Liver (tissue), 9 donors: Measurements from ENCODE around the gene ASCL5. TPM values are rescaled to one million over a fixed set of nuclear protein-coding genes. Genes with fewer than 3 reads are reported as not detected.

Experiments used
- DNase-seq: peaks from one replicate; pipeline ENCODE4 v3.0.0-alpha.2; 2017; ENCODE audit warnings: low spot score
- H3K27ac ChIP-seq, 2 donors: one replicate each; pipeline ENCODE4 v1.7.0; 2013; ENCODE audit warnings: inconsistent platforms in 2 of 2, low read length in 2 of 2, control low read depth in 1 of 2, low read depth in 1 of 2, mild to moderate bottlenecking in 1 of 2
- H3K27me3 ChIP-seq, 4 donors: one replicate each; pipeline versions ENCODE4 v1.6.1 to v1.7.0; 2013; ENCODE audit warnings: low read length in 3 of 4, inconsistent platforms in 1 of 4, mild to moderate bottlenecking in 1 of 4, moderate library complexity in 1 of 4; ENCODE audit not compliant: control insufficient read depth in 4 of 4, insufficient read depth in 4 of 4
- H3K36me3 ChIP-seq, 4 donors: one replicate each; pipeline versions ENCODE4 v1.6.1 to v1.7.0; 2013; ENCODE audit warnings: low read length in 3 of 4, mild to moderate bottlenecking in 3 of 4, low read depth in 1 of 4, moderate library complexity in 1 of 4; ENCODE audit not compliant: control insufficient read depth in 4 of 4, insufficient read depth in 3 of 4
- H3K4me1 ChIP-seq, 4 donors: one replicate each; pipeline versions ENCODE4 v1.6.1 to v1.7.0; 2013; ENCODE audit warnings: low read length in 3 of 4, mild to moderate bottlenecking in 3 of 4, moderate library complexity in 1 of 4; ENCODE audit not compliant: control insufficient read depth in 4 of 4, insufficient read depth in 4 of 4
- H3K4me3 ChIP-seq, 3 donors: one replicate each; pipeline versions ENCODE4 v1.6.1 to v1.7.0; 2013; ENCODE audit warnings: low read length in 3 of 3, control low read depth in 1 of 3, low read depth in 1 of 3, mild to moderate bottlenecking in 1 of 3
- H3K9ac ChIP-seq, 2 donors: one replicate each; pipeline ENCODE4 v1.7.0; 2013; ENCODE audit warnings: low read length in 2 of 2, mild to moderate bottlenecking in 2 of 2, moderate library complexity in 2 of 2, control low read depth in 1 of 2, low read depth in 1 of 2
- H3K9me3 ChIP-seq, 4 donors: one replicate each; pipeline versions ENCODE4 v1.6.1 to v1.7.0; 2013; ENCODE audit warnings: low read length in 3 of 4; ENCODE audit not compliant: control insufficient read depth in 4 of 4
- EGR1 ChIP-seq, 2 donors: IDR thresholded peaks; 2 replicates each; pipeline ENCODE4 v1.6.1; 2016 to 2018; ENCODE audit warnings: antibody characterized with exemption in 2 of 2, low read depth in 2 of 2
- FOXA2 ChIP-seq: IDR thresholded peaks from 2 replicates; pipeline ENCODE4 v1.6.1; 2016; ENCODE audit warnings: antibody characterized with exemption
- GABPA ChIP-seq, 2 donors: IDR thresholded peaks in 1 of 2; conservative IDR thresholded peaks in 1 of 2; 2 replicates each; pipeline ENCODE4 v1.6.1; 2016; ENCODE audit warnings: antibody characterized with exemption in 2 of 2, mild to moderate bottlenecking in 1 of 2, moderate library complexity in 1 of 2
- HNF4A ChIP-seq, 2 donors: conservative IDR thresholded peaks; 2 replicates each; pipeline ENCODE4 v1.6.1; 2016; ENCODE audit warnings: antibody characterized with exemption in 2 of 2, mild to moderate bottlenecking in 2 of 2
- HNF4G ChIP-seq: IDR thresholded peaks from 2 replicates; pipeline ENCODE4 v1.6.1; 2016; ENCODE audit warnings: antibody characterized with exemption
- JUND ChIP-seq, 2 donors: IDR thresholded peaks; 2 replicates each; pipeline ENCODE4 v1.6.1; 2016; ENCODE audit warnings: antibody characterized with exemption in 2 of 2
- NR2F2 ChIP-seq: IDR thresholded peaks from 2 replicates; pipeline ENCODE4 v1.6.1; 2016; ENCODE audit warnings: antibody characterized with exemption
- RAD21 ChIP-seq, 2 donors: IDR thresholded peaks; 2 replicates each; pipeline ENCODE4 v1.6.1; 2016; ENCODE audit warnings: antibody characterized with exemption in 2 of 2, mild to moderate bottlenecking in 2 of 2
- RXRA ChIP-seq, 2 donors: IDR thresholded peaks; 2 replicates each; pipeline ENCODE4 v1.6.1; 2017 to 2018; ENCODE audit warnings: antibody characterized with exemption in 2 of 2, mild to moderate bottlenecking in 1 of 2
- TAF1 ChIP-seq: conservative IDR thresholded peaks from 2 replicates; pipeline ENCODE4 v1.6.1; 2016; ENCODE audit warnings: antibody characterized with exemption, mild to moderate bottlenecking
- WGBS: extraction: QIAGEN DNeasy Blood & Tissue Kit; methylation state at CpG from one replicate; pipeline ENCODE4 v1.1.7; 2013; 5-methylcytosine and 5-hydroxymethylcytosine counted together
- polyA plus RNA-seq, 2 donors: library from polyadenylated mRNA; stranded (reverse) in 1 of 2; unstranded in 1 of 2; fragments of 200-250 nt in 1 of 2; fragments of >200 nt in 1 of 2; fragmentation: Nextera tagmentation in 1 of 2; extraction: Ambion mirVana in 1 of 2; gene quantifications; one replicate each; pipeline versions ENCODE4 v1.2.1 to v1.2.3, GENCODE V29; 2013 to 2015
- total RNA-seq, 2 donors: library from RNA; depleted of rRNA; stranded (reverse); fragments of >200 nt; gene quantifications; one replicate each; pipeline ENCODE4 v1.2.3, GENCODE V29; 2014
- TF ChIP-seq, protein P1 (sequence below): IDR thresholded peaks from 2 replicates; pipeline ENCODE4 v1.6.1; 2016; ENCODE audit warnings: antibody characterized with exemption
- TF ChIP-seq, protein P2 (sequence below): fragments of 150-350 bp; IDR thresholded peaks from 2 replicates; pipeline ENCODE4 v1.5.1; 2017; ENCODE audit warnings: improper control_type of control experiment, low read depth, low read length; ENCODE audit not compliant: missing input control
- TF ChIP-seq, protein P3 (sequence below): IDR thresholded peaks from 2 replicates; pipeline ENCODE4 v1.6.1; 2016; ENCODE audit warnings: antibody characterized with exemption
- TF ChIP-seq, protein P4 (sequence below): IDR thresholded peaks from 2 replicates; pipeline ENCODE4 v1.6.1; 2016; ENCODE audit warnings: antibody characterized with exemption, mild to moderate bottlenecking
- donor health status: healthy.
- donor health status: healthy.
- donor health status: healthy.
- donor health status: healthy.
- donor health status: healthy.

Gene ASCL5
- total and polyA plus RNA-seq, 4 donors: not detected

DNA sequence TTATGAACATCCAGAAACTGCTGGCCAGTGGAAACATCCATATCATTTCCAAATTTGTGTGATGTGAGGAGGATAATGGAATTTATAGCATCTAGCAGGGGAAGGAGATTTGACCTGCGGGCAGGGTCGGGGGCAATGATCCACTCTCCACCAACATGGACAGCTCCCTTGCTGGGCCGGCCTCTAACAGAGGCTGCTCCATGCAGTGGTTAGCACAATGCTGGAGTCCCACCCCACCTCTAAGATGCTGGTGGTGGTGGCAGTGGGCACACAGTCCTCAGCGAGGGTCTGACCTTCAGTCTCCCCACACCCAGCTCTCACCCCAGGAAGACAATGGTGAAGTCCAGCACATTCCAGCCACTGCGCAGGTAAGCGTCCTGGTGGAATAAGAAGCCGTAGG lies 33.4 kb downstream of the ASCL5 start:
- TF ChIP-seq HNF4G: no peak
- TF ChIP-seq, protein P1, sequence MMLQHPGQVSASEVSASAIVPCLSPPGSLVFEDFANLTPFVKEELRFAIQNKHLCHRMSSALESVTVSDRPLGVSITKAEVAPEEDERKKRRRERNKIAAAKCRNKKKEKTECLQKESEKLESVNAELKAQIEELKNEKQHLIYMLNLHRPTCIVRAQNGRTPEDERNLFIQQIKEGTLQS: no peak
- TF ChIP-seq, protein P2, sequence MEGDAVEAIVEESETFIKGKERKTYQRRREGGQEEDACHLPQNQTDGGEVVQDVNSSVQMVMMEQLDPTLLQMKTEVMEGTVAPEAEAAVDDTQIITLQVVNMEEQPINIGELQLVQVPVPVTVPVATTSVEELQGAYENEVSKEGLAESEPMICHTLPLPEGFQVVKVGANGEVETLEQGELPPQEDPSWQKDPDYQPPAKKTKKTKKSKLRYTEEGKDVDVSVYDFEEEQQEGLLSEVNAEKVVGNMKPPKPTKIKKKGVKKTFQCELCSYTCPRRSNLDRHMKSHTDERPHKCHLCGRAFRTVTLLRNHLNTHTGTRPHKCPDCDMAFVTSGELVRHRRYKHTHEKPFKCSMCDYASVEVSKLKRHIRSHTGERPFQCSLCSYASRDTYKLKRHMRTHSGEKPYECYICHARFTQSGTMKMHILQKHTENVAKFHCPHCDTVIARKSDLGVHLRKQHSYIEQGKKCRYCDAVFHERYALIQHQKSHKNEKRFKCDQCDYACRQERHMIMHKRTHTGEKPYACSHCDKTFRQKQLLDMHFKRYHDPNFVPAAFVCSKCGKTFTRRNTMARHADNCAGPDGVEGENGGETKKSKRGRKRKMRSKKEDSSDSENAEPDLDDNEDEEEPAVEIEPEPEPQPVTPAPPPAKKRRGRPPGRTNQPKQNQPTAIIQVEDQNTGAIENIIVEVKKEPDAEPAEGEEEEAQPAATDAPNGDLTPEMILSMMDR: no peak
- no peak for TF ChIP-seq HNF4A (conservative IDR thresholded peaks at IDR 0.05)
- TF ChIP-seq, protein P3, sequence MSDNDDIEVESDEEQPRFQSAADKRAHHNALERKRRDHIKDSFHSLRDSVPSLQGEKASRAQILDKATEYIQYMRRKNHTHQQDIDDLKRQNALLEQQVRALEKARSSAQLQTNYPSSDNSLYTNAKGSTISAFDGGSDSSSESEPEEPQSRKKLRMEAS: no peak
- TF ChIP-seq, protein P4, sequence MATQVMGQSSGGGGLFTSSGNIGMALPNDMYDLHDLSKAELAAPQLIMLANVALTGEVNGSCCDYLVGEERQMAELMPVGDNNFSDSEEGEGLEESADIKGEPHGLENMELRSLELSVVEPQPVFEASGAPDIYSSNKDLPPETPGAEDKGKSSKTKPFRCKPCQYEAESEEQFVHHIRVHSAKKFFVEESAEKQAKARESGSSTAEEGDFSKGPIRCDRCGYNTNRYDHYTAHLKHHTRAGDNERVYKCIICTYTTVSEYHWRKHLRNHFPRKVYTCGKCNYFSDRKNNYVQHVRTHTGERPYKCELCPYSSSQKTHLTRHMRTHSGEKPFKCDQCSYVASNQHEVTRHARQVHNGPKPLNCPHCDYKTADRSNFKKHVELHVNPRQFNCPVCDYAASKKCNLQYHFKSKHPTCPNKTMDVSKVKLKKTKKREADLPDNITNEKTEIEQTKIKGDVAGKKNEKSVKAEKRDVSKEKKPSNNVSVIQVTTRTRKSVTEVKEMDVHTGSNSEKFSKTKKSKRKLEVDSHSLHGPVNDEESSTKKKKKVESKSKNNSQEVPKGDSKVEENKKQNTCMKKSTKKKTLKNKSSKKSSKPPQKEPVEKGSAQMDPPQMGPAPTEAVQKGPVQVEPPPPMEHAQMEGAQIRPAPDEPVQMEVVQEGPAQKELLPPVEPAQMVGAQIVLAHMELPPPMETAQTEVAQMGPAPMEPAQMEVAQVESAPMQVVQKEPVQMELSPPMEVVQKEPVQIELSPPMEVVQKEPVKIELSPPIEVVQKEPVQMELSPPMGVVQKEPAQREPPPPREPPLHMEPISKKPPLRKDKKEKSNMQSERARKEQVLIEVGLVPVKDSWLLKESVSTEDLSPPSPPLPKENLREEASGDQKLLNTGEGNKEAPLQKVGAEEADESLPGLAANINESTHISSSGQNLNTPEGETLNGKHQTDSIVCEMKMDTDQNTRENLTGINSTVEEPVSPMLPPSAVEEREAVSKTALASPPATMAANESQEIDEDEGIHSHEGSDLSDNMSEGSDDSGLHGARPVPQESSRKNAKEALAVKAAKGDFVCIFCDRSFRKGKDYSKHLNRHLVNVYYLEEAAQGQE: no peak
- TF ChIP-seq RAD21 (IDR thresholded peaks at IDR 0.05): no peak
- TF ChIP-seq RXRA (IDR thresholded peaks at IDR 0.05): no peak
- TF ChIP-seq EGR1 (IDR thresholded peaks at IDR 0.05; ENCODE audit: low read depth in 2 of 2): no peak
- TF ChIP-seq GABPA (IDR thresholded peaks at IDR 0.05 in 1 of 2, conservative IDR thresholded peaks at IDR 0.05 in 1 of 2): no peak
- TF ChIP-seq NR2F2: no peak
- no peak for TF ChIP-seq TAF1
- no peak for TF ChIP-seq JUND (IDR thresholded peaks at IDR 0.05)
- no peak for TF ChIP-seq FOXA2
- H3K36me3 ChIP-seq: no peaks in the 10 kb centered on the region
- H3K4me1 ChIP-seq: no peaks in the 10 kb centered on the region
- no peaks in the 10 kb centered on the region for H3K27me3 ChIP-seq
- no peaks in the 10 kb centered on the region for H3K9me3 ChIP-seq
- no peak overlapping the region for H3K4me3 ChIP-seq
- no peak for DNase-seq
- 90% methylated on average over 7 of the region's 7 CpGs for WGBS
- no peak overlapping the region for H3K27ac ChIP-seq
- no peak overlapping the region for H3K9ac ChIP-seq

DNA sequence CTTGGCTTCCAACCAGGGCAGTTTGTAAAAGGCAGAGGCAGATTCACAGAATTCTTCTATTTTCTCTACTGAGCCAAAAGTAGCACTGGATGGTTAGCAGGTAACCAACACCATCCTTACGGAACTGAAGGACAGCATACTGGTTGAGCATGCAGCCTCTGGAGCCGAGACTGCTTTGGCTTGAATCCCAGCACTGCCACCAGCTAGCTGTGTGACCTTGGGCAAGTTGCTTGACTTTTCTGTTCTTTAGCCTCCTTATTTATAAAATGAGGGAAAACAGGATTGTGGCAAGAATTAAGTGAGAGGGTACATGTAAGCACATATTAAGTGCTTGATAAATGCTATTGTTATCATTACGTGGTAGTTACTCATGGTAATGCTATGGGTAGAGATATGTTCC lies 34.2 kb downstream of the ASCL5 start:
- Histone ChIP-seq H3K9ac (no peak overlapping the region), H3K9me3 (no peaks in the 10 kb centered on the region), H3K27ac (no peak overlapping the region), H3K27me3 (no peaks in the 10 kb centered on the region), H3K36me3 (no peaks in the 10 kb centered on the region), H3K4me3 (no peak overlapping the region), H3K4me1 (no peaks in the 10 kb centered on the region)
- DNase-seq: no peak
- TF ChIP-seq HNF4A (conservative IDR thresholded peaks at IDR 0.05) (no peak), RAD21 (IDR thresholded peaks at IDR 0.05) (no peak), EGR1 (IDR thresholded peaks at IDR 0.05; ENCODE audit: low read depth in 2 of 2) (no peak), TAF1 (no peak)
- TF ChIP-seq, protein P4: no peak
- TF ChIP-seq, protein P2: no peak
- WGBS: 93% methylated on average over 3 of the region's 3 CpGs
